HUES48 (cell line): ENCODE measurements around the gene PAOX.
"Not testable (repeated sequence)": the region's sequence is repeated elsewhere in the genome, so short reads cannot be mapped to it uniquely, and the experiment has no call there.

Experiments
- H3K27ac ChIP-seq: one replicate; pipeline ENCODE4 v1.7.0; 2013; ENCODE audit warnings: low read depth, low read length, inconsistent platforms
- H3K27me3 ChIP-seq: 2 replicates; pipeline ENCODE4 v1.6.1; 2013; ENCODE audit warnings: mild to moderate bottlenecking, low read length; ENCODE audit not compliant: control insufficient read depth, insufficient read depth
- H3K36me3 ChIP-seq: 2 replicates; pipeline ENCODE4 v1.6.1; 2013; ENCODE audit warnings: low read length; ENCODE audit not compliant: control insufficient read depth, insufficient read depth
- H3K4me1 ChIP-seq: 2 replicates; pipeline ENCODE4 v1.6.1; 2013; ENCODE audit warnings: mild to moderate bottlenecking, low read length; ENCODE audit not compliant: control insufficient read depth, insufficient read depth
- H3K4me3 ChIP-seq: 2 replicates; pipeline ENCODE4 v1.5.1; 2013; ENCODE audit warnings: mild to moderate bottlenecking, low read depth, low read length
- H3K9ac ChIP-seq: 2 replicates; pipeline ENCODE4 v1.6.1; 2013; ENCODE audit warnings: mild to moderate bottlenecking, low read depth, low read length, moderate library complexity
- H3K9me3 ChIP-seq: 2 replicates; pipeline ENCODE4 v1.6.1; 2013; ENCODE audit warnings: low read length; ENCODE audit not compliant: control insufficient read depth, insufficient read depth

Gene PAOX

DNA sequence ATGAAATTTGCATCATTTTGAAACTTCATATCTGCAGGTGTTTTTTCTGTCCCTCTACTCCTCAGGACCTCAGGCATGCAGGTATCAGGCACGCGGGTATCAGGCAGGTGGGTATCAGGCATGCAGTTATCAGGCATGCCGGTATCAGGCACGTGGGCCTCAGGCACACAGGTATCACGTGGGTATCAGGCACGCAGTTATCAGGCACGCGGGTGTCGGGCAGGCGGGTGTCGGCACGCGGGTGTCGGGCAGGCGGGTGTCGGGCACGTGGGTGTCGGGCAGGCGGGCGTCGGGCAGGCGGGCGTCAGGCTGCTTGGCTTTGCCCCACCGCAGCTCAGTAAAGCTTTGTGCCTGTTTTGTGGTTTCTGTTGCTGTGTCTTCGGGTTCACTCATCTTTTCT, 36.7 kb downstream of the PAOX start:
- Histone ChIP-seq H3K27ac (no peak overlapping the region), H3K4me3 (no peak overlapping the region), H3K27me3 (no peaks in the 10 kb centered on the region), H3K4me1 (no peaks in the 10 kb centered on the region), H3K36me3 (peaks cover 56% of the 10 kb centered on the region), H3K9ac (no peak overlapping the region), H3K9me3 (peaks cover 28% of the 10 kb centered on the region)

- Histone ChIP-seq H3K9ac (no peak overlapping the region), H3K4me1 (no peaks in the 10 kb centered on the region), H3K36me3 (peaks cover 32% of the 10 kb centered on the region), H3K27me3 (peaks cover 6% of the 10 kb centered on the region; the same call in 1 of the 2 replicates), H3K4me3 (no peak overlapping the region), H3K9me3 (peaks cover 6% of the 10 kb centered on the region; the same call in 1 of the 2 replicates), H3K27ac (no peak overlapping the region)
Measured at GRCh38 chr10:133418289-133418993, 39.4 kb downstream of the PAOX start.

DNA sequence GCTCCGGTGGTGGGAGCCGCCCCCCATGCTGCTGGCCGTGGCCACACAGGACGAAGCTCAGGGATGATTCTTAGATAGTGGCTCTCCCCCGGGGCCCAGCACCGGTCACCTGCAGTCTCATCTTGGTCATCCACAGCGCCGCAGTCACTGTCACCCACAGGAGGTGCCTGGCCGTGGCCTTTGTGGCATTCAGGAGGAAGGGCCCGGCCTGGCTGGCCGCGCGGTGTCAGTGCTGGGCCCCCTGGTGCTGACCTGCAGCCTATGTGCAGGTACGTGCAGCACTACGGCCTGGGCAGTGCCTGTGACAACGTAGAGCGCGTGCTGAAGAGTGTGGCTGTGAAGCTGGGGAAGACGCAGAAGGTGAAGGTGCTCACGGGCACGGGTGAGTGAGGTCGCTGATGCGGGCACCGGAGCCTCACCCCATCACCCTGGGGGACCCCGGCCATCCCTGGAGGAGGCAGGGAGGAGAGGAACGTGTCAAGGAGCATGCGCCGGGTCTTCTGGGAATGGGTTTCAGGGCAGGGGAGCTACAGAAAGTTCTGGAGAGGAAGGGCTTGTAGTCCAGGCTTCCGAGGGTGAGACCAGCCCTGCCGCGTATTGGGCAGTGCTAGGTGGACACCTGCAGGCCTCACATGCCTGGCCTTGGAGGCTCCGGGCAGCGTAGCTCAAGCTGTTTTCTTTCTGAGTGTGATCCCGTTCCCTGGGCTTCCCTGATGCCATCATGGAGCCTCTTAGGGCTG, 40.3 kb downstream of the PAOX start:
- H3K4me1 ChIP-seq, result no peaks in the 10 kb centered on the region
- peaks cover 6% of the 10 kb centered on the region; the same call in 1 of the 2 replicates for H3K9me3 ChIP-seq
- H3K4me3 ChIP-seq, result no peak overlapping the region
- H3K36me3 ChIP-seq, result peaks cover 29% of the 10 kb centered on the region
- no peak overlapping the region for H3K9ac ChIP-seq
- no peak overlapping the region for H3K27ac ChIP-seq
- H3K27me3 ChIP-seq, result peaks cover 8% of the 10 kb centered on the region; the same call in 1 of the 2 replicates

DNA sequence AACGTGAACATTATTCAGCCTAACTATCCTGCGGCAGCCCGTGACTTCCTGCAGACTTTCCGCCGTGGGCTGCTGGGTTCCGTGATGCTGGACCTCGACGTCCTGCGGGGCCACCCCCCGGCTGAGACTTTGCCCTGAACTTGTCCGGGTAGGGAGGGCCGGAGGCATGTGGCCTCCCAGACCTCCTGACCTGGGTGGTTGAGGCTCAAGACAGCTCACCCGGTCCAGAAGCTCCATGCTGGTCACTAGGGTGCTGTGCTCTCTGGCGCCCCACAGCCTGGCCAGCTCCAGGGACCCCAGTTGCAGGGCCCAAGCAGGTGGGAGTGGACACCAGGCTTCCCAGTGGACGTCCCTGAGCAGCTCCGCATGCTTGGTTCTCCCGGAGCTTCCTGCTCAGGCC, 41.0 kb downstream of the PAOX start:
- Histone ChIP-seq H3K4me3 (no peak overlapping the region), H3K36me3 (peaks cover 29% of the 10 kb centered on the region), H3K4me1 (no peaks in the 10 kb centered on the region), H3K27me3 (peaks cover 11% of the 10 kb centered on the region; the same call in 1 of the 2 replicates), H3K9ac (no peak overlapping the region), H3K9me3 (peaks cover 6% of the 10 kb centered on the region; the same call in 1 of the 2 replicates), H3K27ac (no peak overlapping the region)

DNA sequence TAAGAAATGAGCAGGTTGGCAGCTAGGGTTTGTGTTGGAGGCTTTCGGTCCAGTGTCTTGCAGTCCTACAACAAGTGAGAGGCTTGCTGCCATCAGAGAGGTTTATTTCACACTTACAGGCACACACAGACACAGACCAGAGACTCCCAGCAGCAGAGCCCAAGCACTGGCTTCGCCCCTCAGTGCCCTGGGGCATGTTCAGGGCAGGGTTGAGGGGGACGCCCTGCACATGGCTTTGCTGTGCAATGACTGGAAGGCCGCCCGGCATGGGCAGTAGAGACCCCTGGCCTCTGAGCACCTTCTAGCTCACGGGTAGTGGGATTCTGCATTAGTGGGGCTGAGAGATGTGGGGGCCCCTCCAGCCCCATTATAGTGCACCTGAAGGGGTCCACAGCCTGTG, 41.5 kb downstream of the PAOX start:
- Histone ChIP-seq H3K36me3 (peaks cover 25% of the 10 kb centered on the region), H3K4me3 (no peak overlapping the region), H3K9me3 (0 out of 2 replicates have a peak, but pooled peaks cover under 1% of the 10 kb centered on the region), H3K27ac (no peak overlapping the region), H3K9ac (no peak overlapping the region), H3K4me1 (no peaks in the 10 kb centered on the region), H3K27me3 (peaks cover 14% of the 10 kb centered on the region)

DNA sequence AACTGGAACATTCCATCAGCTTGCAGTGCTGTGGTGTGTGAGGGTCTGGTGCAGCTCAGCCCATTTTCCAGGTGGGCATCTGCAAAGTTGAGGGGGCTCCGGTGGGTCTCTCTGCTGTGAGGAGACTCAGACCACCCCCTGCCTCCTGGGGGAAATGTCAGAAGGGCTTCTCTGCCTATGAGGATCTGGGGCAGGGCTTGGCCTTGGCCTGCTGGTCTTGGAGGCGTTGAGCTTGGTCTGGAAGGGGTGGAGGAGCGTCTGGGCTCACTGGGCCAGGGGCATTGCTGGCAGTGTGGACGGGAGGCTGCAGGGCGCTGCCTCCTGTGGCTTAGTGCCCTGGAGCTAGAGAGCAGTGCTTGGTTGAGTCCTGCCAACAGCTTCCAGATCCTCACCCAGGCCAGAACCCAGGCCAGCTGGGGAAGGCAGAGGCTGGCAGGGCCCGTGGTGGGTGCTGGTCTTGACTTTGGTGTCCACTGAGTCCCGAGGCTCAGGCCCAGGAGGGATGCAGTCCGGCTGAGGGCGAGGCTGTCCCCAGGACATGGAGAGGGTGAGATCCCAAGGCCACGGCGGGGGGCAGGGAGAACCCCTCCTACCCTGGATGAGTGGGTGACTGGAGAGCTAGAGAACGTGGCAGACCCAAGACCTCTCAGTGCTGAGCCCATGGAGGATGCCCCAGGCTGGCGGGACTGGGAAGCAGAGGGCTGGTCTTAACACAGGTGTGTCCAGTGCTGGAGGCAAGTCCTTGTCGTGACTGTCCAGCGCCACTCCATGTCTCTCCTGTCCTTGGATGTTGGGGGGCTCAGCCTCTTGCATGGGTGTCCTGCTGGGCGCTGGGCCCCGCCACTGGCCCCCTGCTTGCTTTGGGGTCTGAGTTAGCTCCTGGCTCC, 42.5 kb downstream of the PAOX start:
- Histone ChIP-seq H3K27me3 (peaks cover 14% of the 10 kb centered on the region), H3K27ac (no peak overlapping the region), H3K36me3 (peaks cover 23% of the 10 kb centered on the region), H3K9me3 (no peaks in the 10 kb centered on the region), H3K4me1 (no peaks in the 10 kb centered on the region), H3K4me3 (no peak overlapping the region), H3K9ac (no peak overlapping the region)

GRCh38 chr10:133422223-133422806, 43.3 kb downstream of the PAOX start:
- Histone ChIP-seq H3K4me3 (no peak overlapping the region), H3K27me3 (peaks cover 14% of the 10 kb centered on the region), H3K9ac (no peak overlapping the region), H3K4me1 (no peaks in the 10 kb centered on the region), H3K27ac (no peak overlapping the region), H3K36me3 (peaks cover 23% of the 10 kb centered on the region), H3K9me3 (no peaks in the 10 kb centered on the region)

GRCh38 chr10:133422807-133423771, 44.0 kb downstream of the PAOX start:
- Histone ChIP-seq H3K4me1 (no peaks in the 10 kb centered on the region), H3K27ac (no peak overlapping the region), H3K27me3 (peaks cover 14% of the 10 kb centered on the region), H3K9ac (no peak overlapping the region), H3K9me3 (no peaks in the 10 kb centered on the region), H3K36me3 (peaks cover 23% of the 10 kb centered on the region), H3K4me3 (peak overlapping the region; percentile 41; the same call in 1 of the 2 replicates)

GRCh38 chr10:133424102-133424501, 45.0 kb downstream of the PAOX start:
- not testable (repeated sequence) for H3K9me3 ChIP-seq, H3K4me3 ChIP-seq, H3K4me1 ChIP-seq, H3K27ac ChIP-seq, H3K9ac ChIP-seq
- H3K36me3 ChIP-seq, result peaks cover 17% of the 10 kb centered on the region; the same call in 1 of the 2 replicates
- H3K27me3 ChIP-seq, result peaks cover 14% of the 10 kb centered on the region
